HG03066 (cell line): ENCODE data around the gene GNA12.
"Not testable (repeated sequence)": the region's sequence is repeated elsewhere in the genome, so short reads cannot be mapped to it uniquely, and the experiment has no call there.

Experiments used
- ATAC-seq: cut with Tn5 transposase; IDR thresholded peaks from one replicate; pipeline ENCODE4 v1.9.1; 2021; ENCODE audit warnings: low read depth; ENCODE audit not compliant: unreplicated experiment

The GNA12 gene

DNA sequence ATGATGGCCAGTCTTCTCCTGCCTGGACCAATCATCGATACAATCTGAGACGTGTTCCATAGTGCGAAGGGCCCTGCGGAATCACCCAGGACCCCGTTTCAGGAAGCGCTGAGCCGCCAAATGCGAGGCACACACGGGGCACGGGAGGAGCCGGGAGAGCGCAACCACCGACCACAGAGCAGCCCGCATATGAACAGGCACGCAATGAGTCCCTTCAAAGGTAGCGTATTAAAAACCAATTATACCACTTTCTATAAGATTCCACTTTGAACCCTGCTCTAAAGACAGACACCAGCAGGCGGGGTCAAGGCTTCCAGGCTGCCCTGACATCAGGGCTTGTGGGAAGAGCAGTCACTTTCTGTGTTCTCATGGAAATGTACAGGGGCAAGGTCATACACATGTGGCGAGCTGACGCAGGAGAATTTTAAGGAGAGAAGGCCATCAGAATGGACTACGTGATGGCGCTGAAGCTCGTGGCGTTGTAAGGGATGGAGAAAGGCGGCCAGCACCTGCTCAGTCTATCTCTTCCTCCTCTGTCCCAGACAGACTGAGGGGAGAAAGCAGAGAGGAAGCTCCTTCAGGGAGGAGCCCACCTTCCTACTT is 109.9 kb downstream of the GNA12 start:
- no peak for ATAC-seq

DNA sequence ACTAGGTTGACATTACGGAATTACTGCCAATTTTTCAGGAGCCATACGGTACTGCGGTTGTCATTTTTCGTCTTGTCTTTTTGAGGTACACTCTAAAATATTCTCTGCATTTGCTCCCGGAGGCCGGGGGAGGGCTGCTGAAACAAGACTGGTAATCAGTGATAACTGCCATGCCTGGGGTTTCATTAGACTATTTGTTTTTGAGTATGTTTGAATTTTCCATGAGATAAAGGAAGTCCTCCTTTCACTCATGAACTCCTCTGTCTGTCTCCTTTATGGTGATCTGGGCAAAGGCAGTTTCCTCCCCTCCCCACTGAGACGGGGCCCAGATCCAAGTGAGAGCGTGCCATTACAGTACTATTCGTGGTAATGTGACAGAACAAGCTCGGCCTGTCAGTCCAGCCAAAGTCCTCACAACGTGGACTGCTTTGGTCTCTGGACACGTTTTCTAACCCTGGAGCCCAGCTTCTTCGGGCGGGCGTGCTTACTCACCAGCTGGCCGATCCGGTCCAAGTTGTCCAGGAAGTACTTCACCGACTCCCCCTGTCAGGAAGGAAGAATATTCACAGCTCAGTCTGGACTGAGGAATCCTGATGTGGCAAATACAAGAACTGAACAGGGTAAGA is 111.0 kb downstream of the GNA12 start:
- ATAC-seq, result no peak

DNA sequence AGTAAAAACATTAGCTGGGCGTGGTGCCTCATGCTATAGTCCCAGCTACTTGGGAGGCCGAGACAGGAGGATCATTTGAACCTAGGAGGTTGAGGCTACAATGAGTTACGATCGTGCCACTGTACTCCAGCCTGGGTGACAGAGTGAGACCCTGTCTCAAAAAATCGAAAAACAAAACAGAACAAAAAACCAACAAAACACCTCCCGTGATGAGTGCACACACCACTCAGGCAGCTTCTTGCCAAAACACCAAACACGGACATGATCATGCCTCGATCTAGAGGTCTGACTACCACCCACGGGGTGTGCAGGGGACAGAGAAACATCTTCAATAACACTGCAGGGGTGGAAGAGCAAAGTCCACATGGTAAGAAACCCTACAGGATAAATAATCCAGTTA is 111.7 kb downstream of the GNA12 start:
- no peak for ATAC-seq

DNA sequence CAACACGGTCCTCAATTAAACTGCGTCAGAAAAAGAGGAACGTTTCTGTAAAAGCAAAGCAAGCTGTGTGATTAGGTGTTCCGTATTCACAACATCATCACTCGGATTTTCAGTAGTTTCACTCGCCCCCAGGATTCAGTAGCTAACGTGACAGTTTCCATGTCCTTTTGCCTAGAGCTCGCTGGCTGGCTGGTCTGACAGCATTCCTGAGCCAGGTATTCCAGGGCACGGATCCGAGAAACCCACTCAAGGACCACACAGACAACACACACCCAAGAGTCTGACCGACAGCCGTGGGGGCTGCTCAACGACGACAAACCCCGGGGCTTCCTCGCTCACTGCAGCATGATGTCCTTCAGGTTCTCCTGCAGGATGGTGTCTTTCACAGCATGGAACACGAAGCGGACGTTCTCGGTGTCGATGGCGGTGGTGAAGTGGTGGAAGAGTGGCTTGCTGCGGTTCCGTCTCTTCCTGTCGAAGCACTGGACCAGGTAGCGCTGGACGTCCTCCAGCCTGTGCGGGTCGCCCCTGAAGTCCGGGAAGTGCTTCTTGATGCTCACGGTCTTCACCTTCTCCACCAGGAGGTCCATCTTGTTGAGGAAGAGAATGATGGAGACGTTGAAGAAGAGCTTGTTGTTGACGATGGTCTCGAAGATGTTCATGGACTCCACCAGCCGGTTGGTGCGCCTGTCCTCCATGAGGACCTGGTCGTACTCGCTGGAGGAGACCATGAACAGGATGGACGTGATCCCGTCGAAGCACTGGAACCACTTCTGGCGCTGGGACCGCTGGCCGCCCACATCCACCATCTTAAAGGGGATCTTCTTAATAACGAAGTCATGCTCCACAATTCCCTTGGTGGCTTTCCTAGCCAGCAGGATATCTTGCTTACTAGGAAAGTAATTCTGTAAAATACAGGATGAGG is 113.0 kb downstream of the GNA12 start:
- ATAC-seq, result no peak

DNA sequence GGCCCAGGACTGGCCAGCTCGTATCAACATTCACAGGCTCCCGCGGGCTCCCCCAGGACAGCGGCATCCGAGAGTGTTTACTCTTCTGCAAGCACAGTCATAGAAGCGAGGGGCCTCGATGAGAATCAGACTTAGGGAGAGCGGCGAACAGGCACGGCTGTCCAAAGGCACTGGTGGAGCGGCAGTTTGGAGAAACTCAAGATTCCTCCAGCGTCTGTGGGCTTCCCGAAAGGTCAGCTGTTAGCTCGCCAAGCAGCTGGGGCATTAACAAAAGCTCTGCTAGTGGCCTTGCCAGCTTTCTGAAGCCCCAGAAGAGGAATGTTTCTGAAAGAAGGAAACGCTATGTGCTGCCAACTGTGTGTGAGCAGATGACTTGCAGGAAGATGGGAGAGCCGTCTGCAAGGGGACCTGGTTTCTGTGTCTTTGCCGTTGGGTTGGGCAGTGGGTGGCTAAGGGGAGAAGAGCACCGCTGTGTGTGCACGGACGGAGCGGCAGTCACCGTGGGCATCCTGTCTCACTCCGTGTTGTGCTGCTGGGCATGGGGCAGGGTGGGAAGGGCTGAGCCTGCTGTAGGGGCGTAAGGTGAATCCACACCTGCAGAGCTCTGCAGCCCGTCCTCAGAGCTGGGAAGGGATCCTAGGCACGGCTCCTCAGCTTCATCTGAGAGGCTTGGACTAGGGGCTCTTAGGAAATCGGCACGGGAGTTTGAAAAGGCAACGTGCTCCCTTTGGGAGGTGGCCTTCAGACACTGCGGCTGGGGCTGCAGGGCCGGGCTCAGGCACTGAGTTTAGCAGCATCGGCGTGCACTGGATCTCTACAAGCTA is 114.0 kb downstream of the GNA12 start:
- no peak for ATAC-seq

DNA sequence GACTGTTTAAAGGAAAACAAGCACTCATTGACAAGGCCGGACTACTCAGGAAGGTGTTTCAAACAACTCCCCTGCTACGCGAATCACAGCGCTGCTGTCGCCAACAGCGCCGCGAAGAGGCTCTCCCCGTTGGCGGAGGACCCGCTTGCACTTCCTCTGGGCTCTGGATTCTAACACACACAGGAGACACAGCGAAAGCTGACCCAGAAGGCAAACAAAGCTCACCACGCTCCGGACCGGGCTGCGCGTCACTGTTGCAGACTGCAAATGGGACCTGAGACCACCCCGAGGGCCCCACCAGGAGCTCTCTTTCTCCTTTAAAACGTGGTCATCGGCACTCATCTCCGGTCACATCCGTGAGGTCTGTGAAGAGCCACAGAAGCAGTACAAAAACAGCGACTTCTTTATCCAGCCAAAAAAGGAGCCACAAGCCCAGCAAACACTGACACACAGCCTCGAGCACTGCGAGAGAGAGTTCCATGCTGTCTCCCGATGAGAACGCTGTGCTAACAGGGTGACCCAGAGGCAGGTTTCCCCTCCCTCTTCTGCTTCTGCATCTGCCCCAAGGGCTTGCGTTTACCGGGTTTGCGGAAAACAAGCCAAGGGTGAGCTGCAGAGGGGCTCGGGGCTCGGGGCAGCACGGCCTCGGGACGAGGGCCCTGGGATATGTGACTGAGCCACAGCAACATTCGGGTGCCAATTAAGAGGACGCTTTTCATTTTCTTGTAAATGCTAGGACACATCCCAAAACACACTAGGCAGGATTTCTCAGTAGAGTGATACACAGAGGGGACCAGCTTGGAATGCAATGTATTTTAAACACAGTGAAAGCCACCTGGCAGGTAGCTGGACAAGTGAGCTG is 114.8 kb downstream of the GNA12 start:
- no peak for ATAC-seq

DNA sequence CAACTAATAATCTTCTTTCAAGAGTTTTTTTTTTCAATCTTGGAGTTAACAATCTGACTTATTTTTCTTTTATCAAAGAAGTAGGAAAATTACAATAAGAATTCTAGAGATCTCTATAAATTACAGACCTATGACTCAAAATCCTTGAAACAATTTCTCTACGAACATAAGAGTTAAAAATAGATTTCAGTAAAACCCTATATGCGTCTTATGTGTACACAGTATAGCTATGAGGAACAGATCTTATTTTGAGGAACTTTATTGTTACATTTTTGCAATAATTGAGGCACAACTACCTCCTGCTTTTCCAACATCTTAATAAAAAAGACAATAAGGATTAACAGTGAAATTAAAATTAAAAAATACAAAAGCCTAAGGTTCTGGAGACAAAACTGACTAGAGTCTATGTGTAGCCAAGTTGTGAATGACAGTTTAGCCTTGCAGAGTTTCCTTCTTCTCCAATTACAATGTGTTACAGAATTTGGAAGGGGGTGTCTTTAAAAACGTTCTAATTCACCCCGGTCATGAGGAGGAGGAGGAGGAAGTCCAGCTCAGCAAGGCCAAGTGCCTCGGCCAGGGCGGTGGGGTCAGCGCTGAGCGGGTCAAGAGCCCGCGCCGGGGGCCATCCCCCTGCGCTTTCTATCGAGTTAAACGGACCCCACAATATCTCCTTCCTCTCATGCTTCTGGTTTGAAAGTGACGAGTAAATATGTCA is 115.6 kb downstream of the GNA12 start:
- no peak for ATAC-seq

DNA sequence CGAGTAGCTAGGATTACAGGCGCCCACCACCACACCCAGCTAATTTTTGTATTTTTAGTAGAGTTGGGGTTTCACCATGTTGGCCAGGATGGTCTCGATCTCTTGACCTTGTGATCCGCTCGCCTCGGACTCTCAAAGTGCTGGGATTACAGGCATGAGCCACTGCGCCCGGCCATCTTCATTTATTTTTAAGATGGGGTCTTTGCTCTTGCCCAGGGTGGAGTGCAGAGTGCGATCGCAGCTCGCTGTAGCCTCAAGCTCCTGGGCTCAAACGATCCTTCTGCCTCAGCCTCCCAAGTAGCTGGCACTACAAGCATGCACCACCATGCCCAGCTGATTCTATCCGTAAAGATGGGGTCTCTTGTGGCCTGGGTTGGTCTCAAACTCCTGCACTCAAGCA is 116.9 kb downstream of the GNA12 start:
- ATAC-seq, result not testable (repeated sequence)

DNA sequence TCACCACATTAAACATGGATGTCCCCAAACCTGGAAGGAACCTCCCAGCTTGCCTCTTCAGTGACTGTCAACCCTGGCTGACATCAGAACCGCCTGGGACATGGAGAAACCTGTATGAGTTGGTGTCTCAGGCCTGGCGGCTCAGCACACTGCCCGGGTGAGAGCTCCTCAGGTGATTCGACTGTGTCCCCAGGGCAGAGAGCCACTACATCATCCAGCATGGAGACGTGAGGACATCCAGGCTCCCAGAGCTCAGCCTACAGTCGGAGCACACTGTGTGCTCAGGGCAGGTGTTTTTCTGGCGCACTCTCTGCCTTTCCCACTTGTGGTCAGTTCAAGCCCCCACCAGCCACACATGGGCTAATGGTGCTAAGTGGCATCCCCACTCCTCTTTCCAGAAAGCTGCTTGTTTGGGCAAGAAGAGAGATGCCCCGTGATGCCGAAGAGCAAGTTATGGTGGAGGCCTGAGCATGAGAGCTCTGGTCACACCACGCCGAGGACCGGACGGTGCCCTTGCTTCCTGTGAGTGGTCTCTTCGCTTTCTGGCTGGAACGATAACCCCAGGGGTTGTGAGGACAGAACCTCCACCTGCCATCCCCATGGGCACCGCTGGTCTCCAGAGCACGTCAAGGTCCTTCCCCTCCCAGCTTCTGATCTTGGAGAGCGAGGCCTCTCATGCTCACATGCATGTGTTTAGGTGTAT is 117.6 kb downstream of the GNA12 start:
- no peak for ATAC-seq

DNA sequence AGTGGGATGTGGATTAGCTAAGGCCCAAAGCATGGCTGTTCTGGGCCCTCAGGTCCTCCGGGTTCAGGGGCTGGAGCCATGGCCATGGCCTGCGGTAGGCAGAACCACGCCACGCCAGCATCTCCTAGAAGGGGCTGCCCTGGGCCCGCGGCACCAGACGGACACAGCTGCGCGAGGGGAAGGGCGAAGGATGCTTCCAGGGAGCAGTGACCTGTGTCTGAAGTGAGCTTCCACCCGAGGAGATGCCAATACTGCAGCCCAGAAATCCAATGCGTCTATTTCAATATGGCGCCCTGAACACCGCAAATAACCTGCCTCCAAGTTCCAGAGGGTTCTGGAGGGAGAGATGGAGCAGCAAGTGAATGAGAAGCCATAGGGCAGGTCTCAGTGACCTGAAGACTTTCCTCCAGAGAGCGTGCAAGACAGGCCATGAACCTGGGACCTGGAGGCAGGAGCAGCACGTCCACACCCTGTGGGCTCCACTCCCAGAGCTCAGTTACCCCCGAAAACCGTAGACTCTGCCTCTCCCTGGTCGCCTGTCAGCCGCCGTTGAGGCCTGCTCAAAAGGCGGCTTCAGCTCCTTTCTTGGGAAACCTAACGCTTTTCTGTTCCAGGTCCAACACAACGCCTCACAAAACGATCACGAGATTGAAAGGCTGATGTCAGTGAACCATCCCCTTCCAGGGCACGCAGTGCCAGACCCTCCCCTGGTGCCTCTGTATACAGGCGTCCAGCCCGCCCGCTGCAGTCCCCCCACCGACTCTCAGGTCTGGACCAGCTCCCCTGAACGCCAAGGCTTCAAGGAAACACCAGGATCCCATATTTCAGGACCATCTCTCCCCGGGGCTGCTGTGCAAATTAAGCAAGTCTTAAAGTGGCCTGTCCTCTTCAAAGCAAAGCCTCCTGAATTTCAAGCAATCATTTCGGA is 118.7 kb downstream of the GNA12 start:
- ATAC-seq, result no peak

DNA sequence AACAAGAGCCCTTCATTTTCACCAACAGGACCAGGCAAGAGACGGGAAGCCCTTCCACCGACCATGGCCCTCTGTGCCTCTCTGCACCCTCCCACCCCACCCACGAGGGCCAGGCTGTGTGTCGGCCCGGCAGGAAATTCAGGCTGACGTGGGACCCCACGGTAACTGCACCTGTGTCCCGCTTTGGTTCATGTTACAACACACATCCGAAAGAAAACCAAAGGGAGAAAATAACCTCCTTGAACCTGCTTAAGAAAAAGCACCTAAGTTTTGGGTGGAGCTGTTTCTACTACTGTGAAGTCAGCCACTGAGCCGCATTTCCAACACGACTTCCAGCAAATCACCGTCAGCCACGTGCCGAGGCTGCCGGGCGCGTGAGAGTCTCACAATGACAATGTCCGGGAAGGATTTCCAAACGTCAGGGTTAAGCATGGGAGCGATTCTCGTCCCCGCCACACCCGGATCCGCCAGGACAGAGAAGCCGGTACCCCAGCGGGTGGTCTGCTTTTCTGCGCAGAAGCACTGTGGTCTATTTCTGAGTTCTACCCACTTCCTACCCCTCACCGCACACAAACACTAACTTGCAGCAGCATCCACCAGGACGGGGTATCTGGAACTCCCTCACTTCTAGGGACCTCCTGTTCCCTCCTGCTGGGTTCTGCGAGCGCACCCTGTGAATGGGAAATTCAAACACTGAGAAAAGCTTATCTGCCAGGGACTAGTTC is 119.5 kb downstream of the GNA12 start:
- no peak for ATAC-seq

DNA sequence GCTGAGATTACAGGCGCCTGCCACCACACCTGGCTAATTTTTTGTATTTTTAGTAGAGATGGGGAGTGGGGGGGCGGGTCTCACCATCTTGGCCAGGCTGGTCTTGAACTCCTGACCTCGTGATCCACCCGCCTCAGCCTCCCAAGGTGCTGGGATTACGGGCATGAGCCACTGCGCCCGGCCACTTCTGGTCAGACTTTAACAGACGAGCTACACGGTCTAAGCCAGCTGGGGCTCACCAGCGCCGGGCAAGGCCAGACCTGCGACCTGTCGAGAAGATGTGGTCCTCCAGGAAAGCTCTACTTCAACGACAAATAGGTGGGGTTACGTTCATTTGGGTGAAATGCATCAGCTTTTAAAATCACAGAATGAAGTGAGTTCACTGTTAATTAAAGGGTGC is 120.1 kb downstream of the GNA12 start:
- ATAC-seq, result not testable (repeated sequence)

DNA sequence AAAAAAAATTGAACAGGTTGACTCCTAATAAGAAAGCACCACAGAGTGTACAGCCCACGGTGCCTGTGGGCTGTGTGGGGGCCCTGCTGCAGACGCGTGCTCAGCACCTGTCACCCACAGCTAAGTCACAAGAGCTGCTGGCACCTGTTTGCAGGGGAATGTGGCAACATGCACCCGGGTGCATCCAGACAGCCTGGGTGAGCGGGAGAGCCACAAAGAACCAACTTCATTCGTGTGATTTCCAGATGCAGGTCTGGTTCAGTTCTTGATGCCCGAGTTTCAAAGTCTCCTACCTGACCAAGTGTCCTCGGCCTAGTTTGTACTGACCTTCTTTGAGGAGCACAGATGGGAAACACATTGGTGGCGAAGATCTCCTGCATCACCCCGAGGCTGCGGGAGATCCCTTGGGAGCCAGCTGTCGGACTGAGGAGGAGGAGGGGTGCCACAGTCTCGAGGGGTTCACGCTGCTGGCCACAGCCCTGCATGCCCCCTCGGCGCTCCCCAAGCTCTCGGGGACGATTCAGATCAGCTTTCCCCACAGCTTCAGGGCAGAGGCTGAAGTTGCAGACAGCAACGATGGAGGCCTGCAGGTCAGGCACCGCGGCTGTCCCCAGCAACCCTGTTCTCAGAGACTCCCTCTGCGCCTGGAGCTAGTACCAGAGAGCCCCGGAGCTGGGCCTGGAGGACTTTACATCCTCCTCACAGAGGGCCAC is 120.8 kb downstream of the GNA12 start:
- no peak for ATAC-seq

DNA sequence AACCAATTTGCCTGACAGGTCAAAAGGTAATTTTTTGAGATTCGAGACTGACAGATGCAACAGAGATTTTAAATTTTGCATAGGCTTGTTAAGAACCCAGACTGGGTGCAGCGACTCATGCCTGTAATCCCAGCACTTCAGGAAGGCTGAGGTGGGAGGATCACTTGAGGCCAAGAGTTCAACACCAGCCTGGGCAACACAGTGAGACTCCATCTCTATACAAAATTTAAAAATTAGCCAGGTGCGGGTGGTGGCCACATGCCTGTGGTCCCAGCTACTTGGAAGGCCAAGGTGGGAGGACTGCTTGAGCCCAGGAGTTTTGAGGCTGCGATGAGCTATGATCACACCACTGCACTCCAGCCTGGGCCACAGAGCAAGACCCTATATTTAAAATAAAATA is 121.5 kb downstream of the GNA12 start:
- ATAC-seq, result no peak

DNA sequence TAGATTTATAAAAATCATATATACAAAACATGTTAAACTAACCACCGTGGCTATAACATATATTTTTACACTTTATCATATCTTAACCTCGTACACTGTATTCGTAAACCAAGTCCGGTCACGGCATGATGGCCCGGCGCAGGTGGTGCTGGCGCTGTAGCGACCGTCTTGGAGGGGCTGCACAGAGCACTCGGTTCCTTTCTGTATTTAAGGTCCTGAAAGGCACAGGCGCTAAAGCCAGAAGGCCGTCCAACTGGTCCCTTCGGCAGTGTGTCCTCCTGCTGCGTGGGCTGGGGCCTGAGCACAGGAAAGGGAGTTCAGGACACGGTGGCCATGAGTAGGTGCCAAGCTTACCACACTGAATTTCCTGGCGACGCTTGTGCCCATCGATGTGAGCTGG is 122.3 kb downstream of the GNA12 start:
- no peak for ATAC-seq

DNA sequence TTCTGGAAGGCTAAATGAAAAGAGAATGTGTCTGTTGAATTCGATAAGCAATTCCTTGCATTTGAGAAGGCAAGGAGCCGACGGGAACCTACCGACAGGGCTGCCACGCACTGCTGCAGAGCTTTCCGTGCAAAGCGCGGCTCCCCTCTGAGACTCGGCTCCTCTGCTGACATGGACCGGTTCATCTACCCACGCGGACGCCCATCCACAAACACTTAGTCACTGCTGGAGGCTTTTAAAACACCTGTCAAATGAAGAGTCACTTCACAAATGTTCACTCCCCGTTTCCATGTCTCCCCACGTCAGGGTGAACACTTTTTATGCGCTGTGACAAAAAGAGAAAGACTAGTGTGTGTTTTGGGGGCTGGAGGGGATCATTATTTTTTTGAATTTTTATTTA is 124.1 kb downstream of the GNA12 start:
- ATAC-seq, result no peak
